HL-60 (cell line): ENCODE results near the gene CUL5.

Experiments used
- GABPA ChIP-seq: IDR thresholded peaks from 2 replicates; pipeline ENCODE4 v1.6.1; 2012; ENCODE audit warnings: low read depth
- TF ChIP-seq, protein P1 (sequence below): IDR thresholded peaks from one replicate; pipeline ENCODE4 v1.5.1; 2011; ENCODE audit warnings: low read length, control low read depth, inconsistent platforms; ENCODE audit not compliant: insufficient read depth

GRCh38 chr11:108008656-108009496, at the start of gene CUL5:
- TF ChIP-seq, protein P1, sequence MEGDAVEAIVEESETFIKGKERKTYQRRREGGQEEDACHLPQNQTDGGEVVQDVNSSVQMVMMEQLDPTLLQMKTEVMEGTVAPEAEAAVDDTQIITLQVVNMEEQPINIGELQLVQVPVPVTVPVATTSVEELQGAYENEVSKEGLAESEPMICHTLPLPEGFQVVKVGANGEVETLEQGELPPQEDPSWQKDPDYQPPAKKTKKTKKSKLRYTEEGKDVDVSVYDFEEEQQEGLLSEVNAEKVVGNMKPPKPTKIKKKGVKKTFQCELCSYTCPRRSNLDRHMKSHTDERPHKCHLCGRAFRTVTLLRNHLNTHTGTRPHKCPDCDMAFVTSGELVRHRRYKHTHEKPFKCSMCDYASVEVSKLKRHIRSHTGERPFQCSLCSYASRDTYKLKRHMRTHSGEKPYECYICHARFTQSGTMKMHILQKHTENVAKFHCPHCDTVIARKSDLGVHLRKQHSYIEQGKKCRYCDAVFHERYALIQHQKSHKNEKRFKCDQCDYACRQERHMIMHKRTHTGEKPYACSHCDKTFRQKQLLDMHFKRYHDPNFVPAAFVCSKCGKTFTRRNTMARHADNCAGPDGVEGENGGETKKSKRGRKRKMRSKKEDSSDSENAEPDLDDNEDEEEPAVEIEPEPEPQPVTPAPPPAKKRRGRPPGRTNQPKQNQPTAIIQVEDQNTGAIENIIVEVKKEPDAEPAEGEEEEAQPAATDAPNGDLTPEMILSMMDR: peak; percentile 79
- no peak for TF ChIP-seq GABPA
